ENCODE data around the gene LAMTOR2.
A peak's percentile ranks its signal among the peaks of the same experiment; 100 is the strongest.

LAMTOR2 gene

GRCh38 chr1:156055281-156056048, 883 bp downstream of the LAMTOR2 start:
- Histone ChIP-seq H3K4me1 (ENCODE audit: control insufficient read depth, insufficient read depth, low read length) (peaks cover 8% of the 10 kb centered on the region), H3K9me3 (ENCODE audit: control insufficient read depth, low read length) (no peaks in the 10 kb centered on the region), H3K36me3 (ENCODE audit: control insufficient read depth, insufficient read depth, low read length) (no peaks in the 10 kb centered on the region), H3K9ac (ENCODE audit: low read length) (peak overlapping the region; percentile 77), H3K4me3 (ENCODE audit: low read length) (peak overlapping the region; percentile 89), H3K27me3 (ENCODE audit: control insufficient read depth, insufficient read depth, low read length) (no peaks in the 10 kb centered on the region)

DNA sequence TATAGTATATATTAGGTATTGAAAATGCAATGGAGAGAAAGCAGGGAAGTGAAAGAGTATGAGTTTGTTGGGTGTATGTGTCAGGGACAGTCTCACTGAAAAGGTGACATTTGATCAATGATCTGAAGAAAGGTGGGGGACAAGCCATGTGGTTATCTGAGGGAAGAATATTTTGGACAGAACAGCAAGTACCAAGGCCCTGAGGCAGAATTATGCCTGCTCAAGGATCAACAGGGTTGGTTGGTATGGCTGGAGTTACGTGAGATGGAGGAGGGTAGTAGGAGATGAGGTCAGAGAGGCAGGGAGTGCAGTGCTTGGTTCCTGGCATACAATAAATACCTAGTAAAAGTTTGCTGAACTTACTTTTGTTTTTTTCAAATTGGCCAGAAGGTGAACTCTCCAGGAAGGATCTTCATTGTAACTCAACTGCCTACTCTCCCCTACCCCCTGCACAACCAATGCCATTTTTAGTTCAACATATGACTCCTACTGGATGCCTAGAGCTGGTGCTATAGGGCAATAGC, 1.8 kb downstream of the LAMTOR2 start:
- peaks cover 8% of the 10 kb centered on the region for H3K4me1 ChIP-seq (ENCODE audit: control insufficient read depth, insufficient read depth, low read length)
- no peaks in the 10 kb centered on the region for H3K36me3 ChIP-seq (ENCODE audit: control insufficient read depth, insufficient read depth, low read length)
- no peak overlapping the region for H3K9ac ChIP-seq (ENCODE audit: low read length)
- H3K4me3 ChIP-seq (ENCODE audit: low read length), result no peak overlapping the region
- no peaks in the 10 kb centered on the region for H3K9me3 ChIP-seq (ENCODE audit: control insufficient read depth, low read length)
- H3K27me3 ChIP-seq (ENCODE audit: control insufficient read depth, insufficient read depth, low read length), result no peaks in the 10 kb centered on the region

DNA sequence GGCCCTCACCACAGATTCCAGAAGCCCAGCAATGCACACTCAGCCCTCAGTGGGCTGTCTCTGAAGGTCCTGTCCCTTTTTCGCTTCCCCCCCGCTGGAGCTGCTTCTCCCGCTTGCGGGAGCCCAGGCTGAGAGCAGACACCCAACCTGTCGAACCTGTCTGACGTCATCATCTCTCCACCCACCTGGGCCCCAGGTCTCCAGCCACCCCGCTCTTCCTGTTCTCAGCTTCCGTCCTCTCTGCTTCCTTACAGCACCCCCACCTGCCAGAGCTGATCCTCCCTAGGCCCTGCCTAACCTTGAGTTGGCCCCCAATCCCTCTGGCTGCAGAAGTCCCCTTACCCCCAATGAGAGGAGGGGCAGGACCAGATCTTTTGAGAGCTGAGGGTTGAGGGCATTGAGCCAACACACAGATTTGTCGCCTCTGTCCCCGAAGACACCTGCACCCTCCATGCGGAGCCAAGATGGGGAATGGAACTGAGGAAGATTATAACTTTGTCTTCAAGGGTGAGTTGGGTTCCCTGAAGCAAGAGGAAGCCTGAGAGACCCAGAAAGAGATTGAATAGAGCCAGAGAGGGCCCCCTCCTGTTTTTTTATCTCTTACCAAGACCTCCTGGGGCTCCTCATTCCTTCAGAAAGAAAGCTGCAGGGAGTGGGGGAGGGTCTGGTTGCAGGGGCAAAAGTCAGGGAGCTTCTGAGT, 6.5 kb downstream of the LAMTOR2 start, which contains the start of gene RAB25:
Gene RAB25 (plus strand): TSS at position 224 of the 700 bp plus-strand sequence. CDS start 241 bp downstream, at position 465.
- Histone ChIP-seq H3K9me3 (ENCODE audit: control insufficient read depth, low read length) (no peaks in the 10 kb centered on the region), H3K9ac (ENCODE audit: low read length) (peak within 1 kb of the TSS; percentile 84), H3K36me3 (ENCODE audit: control insufficient read depth, insufficient read depth, low read length) (no peaks in the 10 kb centered on the region), H3K4me3 (ENCODE audit: low read length) (peak within 1 kb of the TSS; percentile 79), H3K27me3 (ENCODE audit: control insufficient read depth, insufficient read depth, low read length) (no peaks in the 10 kb centered on the region), H3K4me1 (ENCODE audit: control insufficient read depth, insufficient read depth, low read length) (peaks cover 11% of the 10 kb centered on the region)

- H3K4me3 ChIP-seq (ENCODE audit: low read length), result peak overlapping the region; percentile 79
- H3K9ac ChIP-seq (ENCODE audit: low read length), result peak overlapping the region; percentile 84
- H3K27me3 ChIP-seq (ENCODE audit: control insufficient read depth, insufficient read depth, low read length), result no peaks in the 10 kb centered on the region
- no peaks in the 10 kb centered on the region for H3K9me3 ChIP-seq (ENCODE audit: control insufficient read depth, low read length)
- H3K36me3 ChIP-seq (ENCODE audit: control insufficient read depth, insufficient read depth, low read length), result no peaks in the 10 kb centered on the region
- H3K4me1 ChIP-seq (ENCODE audit: control insufficient read depth, insufficient read depth, low read length), result peaks cover 11% of the 10 kb centered on the region
Measured at GRCh38 chr1:156062189-156062588, 7.6 kb downstream of the LAMTOR2 start.

DNA sequence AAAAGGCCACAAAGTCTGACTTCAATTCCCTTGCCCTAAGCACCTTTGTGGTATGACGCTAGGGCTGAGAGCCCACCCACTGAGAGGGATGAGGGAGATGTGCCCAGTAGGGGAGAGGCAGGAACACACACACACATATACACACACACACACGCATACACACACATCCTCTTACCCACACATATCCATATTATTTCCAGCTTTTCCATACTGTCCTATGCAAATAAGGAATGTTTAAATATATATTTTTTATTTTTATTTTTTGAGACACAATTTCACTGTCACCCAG, 9.4 kb downstream of the LAMTOR2 start:
- Histone ChIP-seq H3K4me1 (ENCODE audit: control insufficient read depth, insufficient read depth, low read length) (peaks cover 11% of the 10 kb centered on the region), H3K36me3 (ENCODE audit: control insufficient read depth, insufficient read depth, low read length) (no peaks in the 10 kb centered on the region)

DNA sequence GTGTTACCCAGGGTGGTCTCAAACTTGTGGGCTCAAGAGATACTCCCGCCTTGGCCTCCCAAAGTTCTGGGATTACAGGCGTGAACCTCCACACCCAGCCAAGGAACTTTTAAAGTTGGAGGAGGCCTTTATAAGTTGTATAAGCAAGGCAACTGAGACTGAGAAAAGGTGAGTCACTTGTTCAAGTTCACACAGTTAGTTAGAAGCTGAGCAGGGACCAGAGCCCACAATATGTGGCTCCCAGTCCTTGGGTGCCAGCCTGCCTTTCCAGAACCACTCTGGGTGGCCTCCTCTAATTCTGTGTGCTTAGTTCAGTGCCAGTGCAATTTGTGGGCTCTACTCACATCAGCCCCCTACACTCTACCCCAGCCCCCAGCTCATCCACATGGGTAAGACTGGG, 10.0 kb downstream of the LAMTOR2 start:
- peaks cover 11% of the 10 kb centered on the region for H3K4me1 ChIP-seq (ENCODE audit: control insufficient read depth, insufficient read depth, low read length)
- no peaks in the 10 kb centered on the region for H3K9me3 ChIP-seq (ENCODE audit: control insufficient read depth, low read length)
- no peaks in the 10 kb centered on the region for H3K27me3 ChIP-seq (ENCODE audit: control insufficient read depth, insufficient read depth, low read length)
- no peak overlapping the region for H3K4me3 ChIP-seq (ENCODE audit: low read length)
- no peaks in the 10 kb centered on the region for H3K36me3 ChIP-seq (ENCODE audit: control insufficient read depth, insufficient read depth, low read length)
- H3K9ac ChIP-seq (ENCODE audit: low read length), result no peak overlapping the region

More for the DNA sequence above, 9.4 kb downstream of the LAMTOR2 start:
- H3K27me3 ChIP-seq (ENCODE audit: control insufficient read depth, insufficient read depth, low read length), result no peaks in the 10 kb centered on the region
- H3K9ac ChIP-seq (ENCODE audit: low read length), result no peak overlapping the region
- no peak overlapping the region for H3K4me3 ChIP-seq (ENCODE audit: low read length)
- H3K9me3 ChIP-seq (ENCODE audit: control insufficient read depth, low read length), result no peaks in the 10 kb centered on the region

- H3K4me3 ChIP-seq (ENCODE audit: low read length), result no peak overlapping the region
- no peaks in the 10 kb centered on the region for H3K36me3 ChIP-seq (ENCODE audit: control insufficient read depth, insufficient read depth, low read length)
- H3K4me1 ChIP-seq (ENCODE audit: control insufficient read depth, insufficient read depth, low read length), result peaks cover 11% of the 10 kb centered on the region
- H3K9ac ChIP-seq (ENCODE audit: low read length), result no peak overlapping the region
- H3K9me3 ChIP-seq (ENCODE audit: control insufficient read depth, low read length), result no peaks in the 10 kb centered on the region
- no peaks in the 10 kb centered on the region for H3K27me3 ChIP-seq (ENCODE audit: control insufficient read depth, insufficient read depth, low read length)
Measured at GRCh38 chr1:156065212-156065611, 10.6 kb downstream of the LAMTOR2 start.

- no peak overlapping the region for H3K4me3 ChIP-seq (ENCODE audit: low read length)
- H3K36me3 ChIP-seq (ENCODE audit: control insufficient read depth, insufficient read depth, low read length), result no peaks in the 10 kb centered on the region
- peaks cover 11% of the 10 kb centered on the region for H3K4me1 ChIP-seq (ENCODE audit: control insufficient read depth, insufficient read depth, low read length)
- H3K9ac ChIP-seq (ENCODE audit: low read length), result no peak overlapping the region
- no peaks in the 10 kb centered on the region for H3K27me3 ChIP-seq (ENCODE audit: control insufficient read depth, insufficient read depth, low read length)
- H3K9me3 ChIP-seq (ENCODE audit: control insufficient read depth, low read length), result no peaks in the 10 kb centered on the region
Measured at GRCh38 chr1:156065871-156066270, 11.3 kb downstream of the LAMTOR2 start.

- Histone ChIP-seq H3K4me1 (ENCODE audit: control insufficient read depth, insufficient read depth, low read length) (peaks cover 11% of the 10 kb centered on the region), H3K9ac (ENCODE audit: low read length) (no peak overlapping the region), H3K36me3 (ENCODE audit: control insufficient read depth, insufficient read depth, low read length) (no peaks in the 10 kb centered on the region), H3K4me3 (ENCODE audit: low read length) (no peak overlapping the region), H3K27me3 (ENCODE audit: control insufficient read depth, insufficient read depth, low read length) (no peaks in the 10 kb centered on the region), H3K9me3 (ENCODE audit: control insufficient read depth, low read length) (no peaks in the 10 kb centered on the region)
Measured at GRCh38 chr1:156067262-156067661, 12.7 kb downstream of the LAMTOR2 start.

DNA sequence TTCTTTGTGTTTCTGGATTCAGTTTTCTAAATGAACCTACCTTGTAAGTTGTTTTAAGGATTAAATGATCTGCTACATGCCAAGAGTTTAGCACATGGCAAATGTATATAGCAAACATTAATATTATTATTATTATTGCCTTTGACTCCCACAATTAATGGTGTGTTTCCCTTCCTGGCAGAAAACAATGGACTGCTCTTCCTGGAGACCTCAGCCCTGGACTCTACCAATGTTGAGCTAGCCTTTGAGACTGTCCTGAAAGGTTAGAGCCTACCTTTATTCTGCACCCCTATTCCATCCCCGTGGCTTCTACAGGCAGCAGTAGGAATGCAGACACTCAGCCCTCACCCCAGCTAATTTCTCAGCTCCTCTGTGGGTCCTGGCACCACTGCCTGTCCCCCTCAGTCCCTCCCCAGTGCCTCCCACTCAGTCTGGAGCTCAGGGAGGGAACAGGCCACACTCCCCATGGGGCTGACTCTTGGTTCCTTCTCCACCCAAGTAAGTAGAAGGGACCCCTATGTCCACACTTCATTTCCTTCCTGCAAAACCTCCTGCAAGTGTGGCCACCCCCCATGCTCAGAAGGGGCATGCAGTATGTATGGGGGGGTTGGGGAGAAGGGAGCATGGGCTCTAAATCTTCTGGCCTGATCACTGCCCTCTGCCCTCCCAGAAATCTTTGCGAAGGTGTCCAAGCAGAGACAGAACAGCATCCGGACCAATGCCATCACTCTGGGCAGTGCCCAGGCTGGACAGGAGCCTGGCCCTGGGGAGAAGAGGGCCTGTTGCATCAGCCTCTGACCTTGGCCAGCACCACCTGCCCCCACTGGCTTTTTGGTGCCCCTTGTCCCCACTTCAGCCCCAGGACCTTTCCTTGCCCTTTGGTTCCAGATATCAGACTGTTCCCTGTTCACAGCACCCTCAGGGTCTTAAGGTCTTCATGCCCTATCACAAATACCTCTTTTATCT, 15.2 kb downstream of the LAMTOR2 start:
- H3K36me3 ChIP-seq (ENCODE audit: control insufficient read depth, insufficient read depth, low read length), result no peaks in the 10 kb centered on the region
- H3K9ac ChIP-seq (ENCODE audit: low read length), result no peak overlapping the region
- H3K27me3 ChIP-seq (ENCODE audit: control insufficient read depth, insufficient read depth, low read length), result no peaks in the 10 kb centered on the region
- H3K9me3 ChIP-seq (ENCODE audit: control insufficient read depth, low read length), result no peaks in the 10 kb centered on the region
- H3K4me1 ChIP-seq (ENCODE audit: control insufficient read depth, insufficient read depth, low read length), result no peaks in the 10 kb centered on the region
- no peak overlapping the region for H3K4me3 ChIP-seq (ENCODE audit: low read length)

- no peaks in the 10 kb centered on the region for H3K4me1 ChIP-seq (ENCODE audit: control insufficient read depth, insufficient read depth, low read length)
- no peak overlapping the region for H3K4me3 ChIP-seq (ENCODE audit: low read length)
- no peaks in the 10 kb centered on the region for H3K27me3 ChIP-seq (ENCODE audit: control insufficient read depth, insufficient read depth, low read length)
- H3K9ac ChIP-seq (ENCODE audit: low read length), result no peak overlapping the region
- H3K9me3 ChIP-seq (ENCODE audit: control insufficient read depth, low read length), result no peaks in the 10 kb centered on the region
- H3K36me3 ChIP-seq (ENCODE audit: control insufficient read depth, insufficient read depth, low read length), result no peaks in the 10 kb centered on the region
Measured at GRCh38 chr1:156070548-156070947, 16.0 kb downstream of the LAMTOR2 start.
